Measurements from ENCODE around the gene ADRM1. TPM values are rescaled to one million over a fixed set of nuclear protein-coding genes. Genes with fewer than 3 reads are reported as not detected.

The ADRM1 gene
- polyA plus RNA-seq, 2 donors = 84.9 to 117 TPM

- 83 to 84% methylated on average over 21 to 22 of the region's 22 CpGs for WGBS, 2 donors
- peaks cover 4 to 33% of the 10 kb centered on the region in 2 donors for H3K4me1 ChIP-seq (ENCODE audit: control insufficient read depth in 2 of 2, insufficient read depth in 2 of 2, low read length in 1 of 2)
- no peak overlapping the region for H3K4me3 ChIP-seq (ENCODE audit: low read depth in 1 of 2, low read length in 2 of 2)
Measured at GRCh38 chr20:62320581-62321354, 18.0 kb downstream of the ADRM1 start.

GRCh38 chr20:62321521-62321948 is 18.7 kb downstream of the ADRM1 start:
- no peaks in the 10 kb centered on the region for H3K9me3 ChIP-seq (ENCODE audit: control insufficient read depth in 2 of 2, insufficient read depth in 1 of 2, low read depth in 1 of 2, low read length in 1 of 2)
- H3K4me1 ChIP-seq (ENCODE audit: control insufficient read depth in 2 of 2, insufficient read depth in 2 of 2, low read length in 1 of 2) = peaks cover 4 to 29% of the 10 kb centered on the region in 2 donors
- WGBS, 2 donors = 86 to 88% methylated on average over 6 to 7 of the region's 7 CpGs
- H3K27ac ChIP-seq (ENCODE audit: low read depth in 2 of 2, low read length in 1 of 2) = peak overlapping the region; percentile 38 to 54
- peaks cover 0 to 52% of the 10 kb centered on the region in 2 donors for H3K36me3 ChIP-seq (ENCODE audit: control insufficient read depth in 2 of 2, insufficient read depth in 2 of 2, low read length in 1 of 2)
- no peaks in the 10 kb centered on the region for H3K27me3 ChIP-seq (ENCODE audit: control insufficient read depth in 1 of 2, insufficient read depth in 2 of 2, low read length in 2 of 2)
- no peak overlapping the region for H3K4me3 ChIP-seq (ENCODE audit: low read depth in 1 of 2, low read length in 2 of 2)

More at GRCh38 chr20:62320581-62321354, 18.0 kb downstream of the ADRM1 start:
- H3K36me3 ChIP-seq (ENCODE audit: control insufficient read depth in 2 of 2, insufficient read depth in 2 of 2, low read length in 1 of 2) = peaks cover 0 to 57% of the 10 kb centered on the region in 2 donors
- no peaks in the 10 kb centered on the region for H3K9me3 ChIP-seq (ENCODE audit: control insufficient read depth in 2 of 2, insufficient read depth in 1 of 2, low read depth in 1 of 2, low read length in 1 of 2)
- H3K27me3 ChIP-seq (ENCODE audit: control insufficient read depth in 1 of 2, insufficient read depth in 2 of 2, low read length in 2 of 2) = no peaks in the 10 kb centered on the region
- H3K27ac ChIP-seq (ENCODE audit: low read depth in 2 of 2, low read length in 1 of 2) = peak overlapping the region; percentile 38 to 45

- Histone ChIP-seq H3K27ac (ENCODE audit: low read depth in 2 of 2, low read length in 1 of 2) (peak overlapping the region; percentile 4 to 35), H3K27me3 (ENCODE audit: control insufficient read depth in 1 of 2, insufficient read depth in 2 of 2, low read length in 2 of 2) (no peaks in the 10 kb centered on the region), H3K9me3 (ENCODE audit: control insufficient read depth in 2 of 2, insufficient read depth in 1 of 2, low read depth in 1 of 2, low read length in 1 of 2) (no peaks in the 10 kb centered on the region), H3K4me1 (ENCODE audit: control insufficient read depth in 2 of 2, insufficient read depth in 2 of 2, low read length in 1 of 2) (peaks cover 4 to 25% of the 10 kb centered on the region in 2 donors), H3K36me3 (ENCODE audit: control insufficient read depth in 2 of 2, insufficient read depth in 2 of 2, low read length in 1 of 2) (peaks cover 1 to 53% of the 10 kb centered on the region in 2 donors), H3K4me3 (ENCODE audit: low read depth in 1 of 2, low read length in 2 of 2) (no peak overlapping the region)
- WGBS, 2 donors = 94 to 97% methylated on average over 16 of the region's 16 CpGs
Measured at GRCh38 chr20:62321975-62322374, 19.2 kb downstream of the ADRM1 start.

- H3K4me1 ChIP-seq (ENCODE audit: control insufficient read depth in 2 of 2, insufficient read depth in 2 of 2, low read length in 1 of 2) = peaks cover 0 to 19% of the 10 kb centered on the region in 2 donors
- no peaks in the 10 kb centered on the region for H3K27me3 ChIP-seq (ENCODE audit: control insufficient read depth in 1 of 2, insufficient read depth in 2 of 2, low read length in 2 of 2)
- H3K27ac ChIP-seq (ENCODE audit: low read depth in 2 of 2, low read length in 1 of 2) = peak overlapping the region in 1 of 2 donors; percentile 50
- no peaks in the 10 kb centered on the region for H3K9me3 ChIP-seq (ENCODE audit: control insufficient read depth in 2 of 2, insufficient read depth in 1 of 2, low read depth in 1 of 2, low read length in 1 of 2)
- no peak overlapping the region for H3K4me3 ChIP-seq (ENCODE audit: low read depth in 1 of 2, low read length in 2 of 2)
- H3K36me3 ChIP-seq (ENCODE audit: control insufficient read depth in 2 of 2, insufficient read depth in 2 of 2, low read length in 1 of 2) = peaks cover 7 to 53% of the 10 kb centered on the region in 2 donors
- WGBS, 2 donors = 78 to 85% methylated on average over 16 of the region's 16 CpGs
Measured at GRCh38 chr20:62322492-62323041, 19.8 kb downstream of the ADRM1 start.

- 67 to 81% methylated on average over 52 of the region's 52 CpGs for WGBS, 2 donors
- peaks cover 8 to 60% of the 10 kb centered on the region in 2 donors for H3K36me3 ChIP-seq (ENCODE audit: control insufficient read depth in 2 of 2, insufficient read depth in 2 of 2, low read length in 1 of 2)
Measured at GRCh38 chr20:62323146-62323979, 20.6 kb downstream of the ADRM1 start.

GRCh38 chr20:62323980-62324906 is 21.4 kb downstream of the ADRM1 start:
- Histone ChIP-seq H3K4me1 (ENCODE audit: control insufficient read depth in 2 of 2, insufficient read depth in 2 of 2, low read length in 1 of 2) (peaks cover 0 to 18% of the 10 kb centered on the region in 2 donors), H3K27me3 (ENCODE audit: control insufficient read depth in 1 of 2, insufficient read depth in 2 of 2, low read length in 2 of 2) (no peaks in the 10 kb centered on the region), H3K36me3 (ENCODE audit: control insufficient read depth in 2 of 2, insufficient read depth in 2 of 2, low read length in 1 of 2) (peaks cover 8 to 68% of the 10 kb centered on the region in 2 donors), H3K27ac (ENCODE audit: low read depth in 2 of 2, low read length in 1 of 2) (peak overlapping the region; percentile 5 to 17), H3K4me3 (ENCODE audit: low read depth in 1 of 2, low read length in 2 of 2) (no peak overlapping the region), H3K9me3 (ENCODE audit: control insufficient read depth in 2 of 2, insufficient read depth in 1 of 2, low read depth in 1 of 2, low read length in 1 of 2) (no peaks in the 10 kb centered on the region)
- WGBS, 2 donors = 76 to 79% methylated on average over 23 to 25 of the region's 25 CpGs

More at GRCh38 chr20:62323146-62323979, 20.6 kb downstream of the ADRM1 start:
- Histone ChIP-seq H3K9me3 (ENCODE audit: control insufficient read depth in 2 of 2, insufficient read depth in 1 of 2, low read depth in 1 of 2, low read length in 1 of 2) (no peaks in the 10 kb centered on the region), H3K4me1 (ENCODE audit: control insufficient read depth in 2 of 2, insufficient read depth in 2 of 2, low read length in 1 of 2) (peaks cover 0 to 18% of the 10 kb centered on the region in 2 donors), H3K27me3 (ENCODE audit: control insufficient read depth in 1 of 2, insufficient read depth in 2 of 2, low read length in 2 of 2) (no peaks in the 10 kb centered on the region), H3K4me3 (ENCODE audit: low read depth in 1 of 2, low read length in 2 of 2) (no peak overlapping the region), H3K27ac (ENCODE audit: low read depth in 2 of 2, low read length in 1 of 2) (no peak overlapping the region)

- H3K36me3 ChIP-seq (ENCODE audit: control insufficient read depth in 2 of 2, insufficient read depth in 2 of 2, low read length in 1 of 2) = peaks cover 8 to 79% of the 10 kb centered on the region in 2 donors
- 79 to 92% methylated on average over 13 to 14 of the region's 14 CpGs for WGBS, 2 donors
- no peak overlapping the region for H3K27ac ChIP-seq (ENCODE audit: low read depth in 2 of 2, low read length in 1 of 2)
- H3K9me3 ChIP-seq (ENCODE audit: control insufficient read depth in 2 of 2, insufficient read depth in 1 of 2, low read depth in 1 of 2, low read length in 1 of 2) = no peaks in the 10 kb centered on the region
- H3K4me3 ChIP-seq (ENCODE audit: low read depth in 1 of 2, low read length in 2 of 2) = no peak overlapping the region
- peaks cover 0 to 14% of the 10 kb centered on the region in 2 donors for H3K4me1 ChIP-seq (ENCODE audit: control insufficient read depth in 2 of 2, insufficient read depth in 2 of 2, low read length in 1 of 2)
- H3K27me3 ChIP-seq (ENCODE audit: control insufficient read depth in 1 of 2, insufficient read depth in 2 of 2, low read length in 2 of 2) = no peaks in the 10 kb centered on the region
Measured at GRCh38 chr20:62325172-62325905, 22.5 kb downstream of the ADRM1 start.

- Histone ChIP-seq H3K27ac (ENCODE audit: low read depth in 2 of 2, low read length in 1 of 2) (no peak overlapping the region), H3K9me3 (ENCODE audit: control insufficient read depth in 2 of 2, insufficient read depth in 1 of 2, low read depth in 1 of 2, low read length in 1 of 2) (no peaks in the 10 kb centered on the region), H3K36me3 (ENCODE audit: control insufficient read depth in 2 of 2, insufficient read depth in 2 of 2, low read length in 1 of 2) (peaks cover 8 to 83% of the 10 kb centered on the region in 2 donors), H3K4me3 (ENCODE audit: low read depth in 1 of 2, low read length in 2 of 2) (no peak overlapping the region), H3K4me1 (ENCODE audit: control insufficient read depth in 2 of 2, insufficient read depth in 2 of 2, low read length in 1 of 2) (peaks cover 0 to 21% of the 10 kb centered on the region in 2 donors), H3K27me3 (ENCODE audit: control insufficient read depth in 1 of 2, insufficient read depth in 2 of 2, low read length in 2 of 2) (no peaks in the 10 kb centered on the region)
- 89 to 94% methylated on average over 14 of the region's 14 CpGs for WGBS, 2 donors
Measured at GRCh38 chr20:62326559-62326958, 23.8 kb downstream of the ADRM1 start.

Data from esophagus (tissue), 2 donors.